Prostate gland (tissue), 2 donors: ENCODE results near the gene EIF5. TPM values are rescaled to one million over a fixed set of nuclear protein-coding genes. Genes with fewer than 3 reads are reported as not detected.

Experiments
- DNase-seq: peaks from one replicate; pipeline ENCODE4 v3.0.0-alpha.2; 2019; ENCODE audit warnings: low spot score
- H3K27ac ChIP-seq, 2 donors: fragments of 200-600 bp; sonication (generic); 2 replicates each; pipeline ENCODE4 v1.5.1; 2017 to 2019
- H3K27me3 ChIP-seq: fragments of 200-600 bp; sonication (generic); replicated peaks from 2 replicates; pipeline ENCODE4 v1.5.1; 2019; ENCODE audit not compliant: insufficient read depth
- H3K36me3 ChIP-seq, 2 donors: fragments of 200-600 bp; sonication (generic); 1 replicate in 1 of 2; 2 replicates in 1 of 2; pipeline versions ENCODE4 v1.5.1 to v1.8.1; 2017 to 2019
- H3K4me1 ChIP-seq: fragments of 200-600 bp; sonication (generic); replicated peaks from 2 replicates; pipeline ENCODE4 v1.5.1; 2019
- H3K4me3 ChIP-seq, 2 donors: fragments of 200-600 bp; sonication (generic); 2 replicates each; pipeline ENCODE4 v1.5.1; 2017 to 2019
- H3K9me3 ChIP-seq: fragments of 200-600 bp; sonication (generic); 2 replicates; pipeline ENCODE4 v1.5.1; 2017
- CTCF ChIP-seq, 4 experiments: fragments of 200-600 bp in 2 of 4; fragments of 450-650 bp in 2 of 4; sonication (generic) in 2 of 4; IDR thresholded peaks; 1 replicate in 3 of 4; 2 replicates in 1 of 4; pipeline ENCODE4 v1.5.1; 2016 to 2019; ENCODE audit warnings: antibody characterized with exemption in 4 of 4, mild to moderate bottlenecking in 2 of 4, moderate library complexity in 2 of 4
- POLR2A ChIP-seq: fragments of 450-650 bp; IDR thresholded peaks from one replicate; pipeline ENCODE4 v1.6.1; 2016; ENCODE audit warnings: antibody characterized with exemption, mild to moderate bottlenecking
- POLR2AphosphoS5 ChIP-seq: sonication (generic); formaldehyde crosslinking; IDR thresholded peaks from one replicate; pipeline ENCODE4 v1.6.1; 2017; ENCODE audit warnings: antibody characterized with exemption
- WGBS: methylation state at CpG from one replicate; pipeline ENCODE4 v1.1.5; 2018; 5-methylcytosine and 5-hydroxymethylcytosine counted together
- intact Hi-C: fragments of 100-400 bp; cut with DNase I; formaldehyde crosslinking; loops from one replicate; pipeline ENCODE4 v1.14.2; 2022
- total RNA-seq, 2 donors: library from RNA; depleted of rRNA; stranded (reverse); fragments of >200 nt; gene quantifications; one replicate each; pipeline ENCODE4 v1.1.0, GENCODE V29; 2016

The EIF5 gene
- total RNA-seq, 2 donors from 2014 or later: 205 to 268 TPM

DNA sequence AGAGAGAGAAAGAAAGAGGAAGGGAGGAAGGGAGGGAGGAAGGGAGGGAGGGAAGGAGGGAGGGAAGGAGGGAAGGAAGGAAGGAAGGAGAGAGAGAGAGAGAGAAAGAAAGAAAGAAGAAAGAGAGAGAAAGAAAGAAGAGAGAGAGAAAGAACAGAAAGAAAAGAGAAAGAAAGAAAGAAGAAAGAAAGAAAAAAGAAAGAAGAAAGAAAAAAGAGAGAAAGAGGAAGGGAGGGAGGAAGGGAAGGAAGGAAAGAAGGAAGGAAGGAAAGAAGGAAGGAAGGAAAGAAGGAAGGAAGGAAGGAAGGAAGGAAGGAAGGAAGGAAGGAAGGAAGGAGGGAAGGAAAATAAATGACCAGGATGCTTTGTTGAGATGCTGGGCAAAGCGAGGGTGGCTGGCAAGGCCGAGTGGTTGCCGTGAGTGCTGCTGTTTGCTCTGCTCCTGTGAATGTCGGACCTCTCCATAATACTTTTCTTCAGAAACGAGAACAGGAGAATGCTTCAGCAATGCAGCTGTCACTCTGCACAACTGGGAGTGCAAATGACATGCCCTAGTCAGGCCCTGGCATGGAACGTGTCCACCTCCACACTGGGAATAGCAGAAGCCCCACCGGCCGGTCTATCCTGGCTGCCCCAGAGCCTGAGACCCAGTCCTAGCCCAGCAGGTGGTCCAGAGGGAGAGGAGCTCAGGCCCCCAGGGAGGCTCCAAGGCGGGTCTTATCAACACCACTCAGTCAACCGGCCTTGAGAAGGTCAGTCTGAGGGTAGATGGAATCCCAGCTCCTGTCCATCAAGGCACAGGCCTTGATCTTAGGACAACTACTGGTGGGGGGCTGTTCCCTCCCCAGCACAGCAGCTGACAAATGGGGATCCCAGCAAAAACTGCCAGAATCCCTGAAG lies 25.1 kb upstream of the EIF5 start:
- no peaks in the 10 kb centered on the region for H3K9me3 ChIP-seq
- no peaks in the 10 kb centered on the region for H3K4me1 ChIP-seq
- no peak for DNase-seq
- no peak overlapping the region for H3K27ac ChIP-seq
- WGBS: 79% methylated on average over 9 of the region's 10 CpGs
- no peak overlapping the region for H3K4me3 ChIP-seq
- no peaks in the 10 kb centered on the region for H3K36me3 ChIP-seq
- no peak for TF ChIP-seq POLR2AphosphoS5
- no peak for TF ChIP-seq CTCF (IDR thresholded peaks at IDR 0.05)
- no peak for TF ChIP-seq POLR2A
- no peaks in the 10 kb centered on the region for H3K27me3 ChIP-seq
- intact Hi-C loops: no loop called here

DNA sequence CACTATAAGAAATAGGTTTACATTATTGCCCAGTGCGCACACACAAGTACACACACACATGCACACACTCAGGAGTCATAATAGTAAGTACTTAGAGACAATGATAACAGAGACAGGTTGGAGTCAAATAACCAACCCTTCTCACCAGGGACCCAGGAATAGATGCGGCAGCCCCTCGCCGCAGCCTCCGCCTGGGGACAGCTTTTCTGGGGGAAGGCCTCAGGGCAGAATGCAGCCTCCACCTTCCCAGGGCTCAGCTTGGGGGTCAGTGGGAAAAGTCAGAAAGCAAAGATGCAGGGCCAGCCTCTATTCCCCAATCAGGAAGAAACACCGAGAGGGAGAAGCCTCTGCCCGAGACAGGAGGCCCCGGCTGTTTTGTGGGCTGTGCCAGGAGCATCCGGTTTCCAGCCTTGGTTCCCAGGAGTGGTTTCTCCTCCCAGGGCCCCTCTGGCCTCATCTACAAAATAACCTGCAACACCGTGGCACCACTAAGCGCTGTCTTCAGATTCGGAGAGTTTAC lies 23.4 kb upstream of the EIF5 start:
- Histone ChIP-seq H3K27me3 (no peaks in the 10 kb centered on the region), H3K36me3 (no peaks in the 10 kb centered on the region), H3K27ac (no peak overlapping the region), H3K4me3 (no peak overlapping the region), H3K4me1 (no peaks in the 10 kb centered on the region), H3K9me3 (no peaks in the 10 kb centered on the region)
- no peak for DNase-seq
- 84% methylated on average over 12 of the region's 12 CpGs for WGBS
- intact Hi-C loops: no loop called here
- TF ChIP-seq POLR2AphosphoS5: no peak
- TF ChIP-seq CTCF (IDR thresholded peaks at IDR 0.05): no peak
- no peak for TF ChIP-seq POLR2A

DNA sequence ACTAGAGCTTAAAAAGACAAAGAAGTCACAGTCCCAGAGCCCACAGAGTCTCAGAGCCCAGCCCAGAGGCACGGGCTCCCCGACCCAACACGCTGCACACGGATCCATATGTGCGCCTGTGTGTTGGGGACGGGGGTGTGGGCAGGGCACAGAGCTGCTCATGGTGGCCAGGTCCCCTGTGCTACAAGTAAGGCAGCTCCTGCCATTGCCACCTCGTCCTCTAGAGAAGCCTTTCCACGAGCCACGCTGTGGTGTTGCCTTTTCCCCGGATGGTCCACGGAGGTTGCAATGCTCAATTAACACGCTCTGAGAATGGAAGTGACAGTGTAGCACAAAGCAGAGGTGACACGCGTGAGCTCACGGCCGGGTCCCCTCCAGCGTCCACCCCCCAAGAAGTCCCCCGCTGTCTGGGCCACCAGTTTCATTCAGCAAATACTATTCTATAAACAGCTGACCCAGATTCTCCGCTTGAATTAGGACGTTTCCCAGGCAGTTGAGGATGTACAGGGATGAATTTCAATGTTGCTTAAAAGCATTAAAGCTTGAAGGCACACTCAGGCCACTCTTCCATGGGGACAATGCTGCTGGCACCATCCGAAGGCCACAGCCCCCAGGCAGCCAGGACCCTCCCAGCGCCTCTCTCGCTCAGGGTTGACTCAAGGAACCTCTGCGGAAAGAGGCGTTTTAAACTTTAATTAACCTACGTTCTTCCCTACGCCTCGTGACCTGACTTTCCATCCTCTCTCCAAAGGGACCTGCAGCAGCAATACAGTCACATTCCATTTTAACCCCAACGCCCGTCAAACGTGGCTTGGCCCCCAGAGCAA lies 22.7 kb upstream of the EIF5 start:
- no peak for DNase-seq
- Histone ChIP-seq H3K27ac (no peak overlapping the region), H3K36me3 (no peaks in the 10 kb centered on the region), H3K9me3 (no peaks in the 10 kb centered on the region), H3K27me3 (no peaks in the 10 kb centered on the region), H3K4me1 (no peaks in the 10 kb centered on the region), H3K4me3 (no peak overlapping the region)
- TF ChIP-seq POLR2AphosphoS5: no peak
- intact Hi-C loops: no loop called here
- 87% methylated on average over 31 of the region's 31 CpGs for WGBS

- Histone ChIP-seq H3K9me3 (no peaks in the 10 kb centered on the region), H3K4me1 (no peaks in the 10 kb centered on the region), H3K27me3 (no peaks in the 10 kb centered on the region), H3K36me3 (no peaks in the 10 kb centered on the region), H3K4me3 (no peak overlapping the region), H3K27ac (no peak overlapping the region)
- no peak for TF ChIP-seq POLR2AphosphoS5
- no peak for TF ChIP-seq CTCF (IDR thresholded peaks at IDR 0.05)
- no peak for TF ChIP-seq POLR2A
- DNase-seq: no peak
- 91% methylated on average over 12 of the region's 14 CpGs for WGBS
- intact Hi-C loops: no loop called here
Measured at GRCh38 chr14:103312006-103312635, 21.9 kb upstream of the EIF5 start.

DNA sequence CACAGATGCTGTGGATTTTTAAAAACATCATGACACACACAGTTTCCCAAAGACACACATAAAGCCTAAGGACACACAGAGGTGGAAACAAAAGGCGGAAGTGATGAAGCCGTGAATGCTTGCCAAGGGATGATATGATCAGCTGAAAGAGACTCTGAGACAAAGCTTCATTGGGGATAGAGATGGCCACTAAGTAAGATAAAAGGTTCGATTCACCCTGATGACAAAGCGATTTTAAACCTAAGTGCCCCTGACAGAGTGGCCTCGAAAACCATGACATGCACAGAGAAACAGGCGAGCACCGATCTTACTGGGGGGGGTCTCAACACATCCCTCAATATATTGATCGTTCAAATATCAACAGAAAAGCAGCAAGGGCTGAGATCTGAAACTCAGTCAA lies 20.3 kb upstream of the EIF5 start:
- no peak overlapping the region for H3K27ac ChIP-seq
- DNase-seq: no peak
- intact Hi-C loops: no loop called here
- H3K27me3 ChIP-seq: no peaks in the 10 kb centered on the region
- TF ChIP-seq CTCF (IDR thresholded peaks at IDR 0.05) (no peak), POLR2A (no peak), POLR2AphosphoS5 (no peak)
- H3K9me3 ChIP-seq: no peaks in the 10 kb centered on the region
- no peaks in the 10 kb centered on the region for H3K36me3 ChIP-seq
- H3K4me3 ChIP-seq: no peak overlapping the region
- H3K4me1 ChIP-seq: no peaks in the 10 kb centered on the region
- WGBS: 73% methylated on average over 8 of the region's 8 CpGs
